ENCODE results near the gene MROH9. TPM values are rescaled to one million over a fixed set of nuclear protein-coding genes. Genes with fewer than 3 reads are reported as not detected.

MROH9 gene
- total and polyA plus RNA-seq, 2 of the 13 experiments (the other 11 are each of a cell fraction or from before 2014, with no cell fraction given) = not detected

DNA sequence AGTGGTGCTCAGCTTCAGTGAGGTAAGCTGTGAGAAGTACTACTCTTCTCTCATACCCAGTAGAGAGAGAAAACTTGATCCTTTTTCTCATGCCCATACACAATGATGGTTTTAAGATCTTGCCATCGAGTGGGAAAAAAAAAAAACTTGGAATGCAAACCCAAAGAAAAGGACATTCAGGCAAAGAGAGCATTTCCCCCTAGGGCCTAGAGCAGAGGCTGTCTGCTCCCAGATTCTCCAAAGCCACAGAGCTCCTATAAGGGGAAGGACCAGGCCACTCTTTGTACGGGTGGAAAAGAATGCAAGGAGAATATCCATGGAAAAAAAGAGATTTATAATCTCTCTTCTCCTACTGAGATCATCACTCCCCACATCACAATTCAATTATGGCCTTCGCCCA, 34.9 kb downstream of the MROH9 start (continued):
- TF ChIP-seq, protein P1, sequence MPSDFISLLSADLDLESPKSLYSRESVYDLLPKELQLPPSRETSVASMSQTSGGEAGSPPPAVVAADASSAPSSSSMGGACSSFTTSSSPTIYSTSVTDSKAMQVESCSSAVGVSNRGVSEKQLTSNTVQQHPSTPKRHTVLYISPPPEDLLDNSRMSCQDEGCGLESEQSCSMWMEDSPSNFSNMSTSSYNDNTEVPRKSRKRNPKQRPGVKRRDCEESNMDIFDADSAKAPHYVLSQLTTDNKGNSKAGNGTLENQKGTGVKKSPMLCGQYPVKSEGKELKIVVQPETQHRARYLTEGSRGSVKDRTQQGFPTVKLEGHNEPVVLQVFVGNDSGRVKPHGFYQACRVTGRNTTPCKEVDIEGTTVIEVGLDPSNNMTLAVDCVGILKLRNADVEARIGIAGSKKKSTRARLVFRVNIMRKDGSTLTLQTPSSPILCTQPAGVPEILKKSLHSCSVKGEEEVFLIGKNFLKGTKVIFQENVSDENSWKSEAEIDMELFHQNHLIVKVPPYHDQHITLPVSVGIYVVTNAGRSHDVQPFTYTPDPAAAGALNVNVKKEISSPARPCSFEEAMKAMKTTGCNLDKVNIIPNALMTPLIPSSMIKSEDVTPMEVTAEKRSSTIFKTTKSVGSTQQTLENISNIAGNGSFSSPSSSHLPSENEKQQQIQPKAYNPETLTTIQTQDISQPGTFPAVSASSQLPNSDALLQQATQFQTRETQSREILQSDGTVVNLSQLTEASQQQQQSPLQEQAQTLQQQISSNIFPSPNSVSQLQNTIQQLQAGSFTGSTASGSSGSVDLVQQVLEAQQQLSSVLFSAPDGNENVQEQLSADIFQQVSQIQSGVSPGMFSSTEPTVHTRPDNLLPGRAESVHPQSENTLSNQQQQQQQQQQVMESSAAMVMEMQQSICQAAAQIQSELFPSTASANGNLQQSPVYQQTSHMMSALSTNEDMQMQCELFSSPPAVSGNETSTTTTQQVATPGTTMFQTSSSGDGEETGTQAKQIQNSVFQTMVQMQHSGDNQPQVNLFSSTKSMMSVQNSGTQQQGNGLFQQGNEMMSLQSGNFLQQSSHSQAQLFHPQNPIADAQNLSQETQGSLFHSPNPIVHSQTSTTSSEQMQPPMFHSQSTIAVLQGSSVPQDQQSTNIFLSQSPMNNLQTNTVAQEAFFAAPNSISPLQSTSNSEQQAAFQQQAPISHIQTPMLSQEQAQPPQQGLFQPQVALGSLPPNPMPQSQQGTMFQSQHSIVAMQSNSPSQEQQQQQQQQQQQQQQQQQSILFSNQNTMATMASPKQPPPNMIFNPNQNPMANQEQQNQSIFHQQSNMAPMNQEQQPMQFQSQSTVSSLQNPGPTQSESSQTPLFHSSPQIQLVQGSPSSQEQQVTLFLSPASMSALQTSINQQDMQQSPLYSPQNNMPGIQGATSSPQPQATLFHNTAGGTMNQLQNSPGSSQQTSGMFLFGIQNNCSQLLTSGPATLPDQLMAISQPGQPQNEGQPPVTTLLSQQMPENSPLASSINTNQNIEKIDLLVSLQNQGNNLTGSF (CRISPR knock-in tag; IDR thresholded peaks at IDR 0.05) = no peak
- no peak for TF ChIP-seq FOXA3 (CRISPR knock-in tag; IDR thresholded peaks at IDR 0.05)
- no peak for TF ChIP-seq RBM22 (optimal IDR thresholded peaks at IDR 0.05; ENCODE audit: low read length)
- TF ChIP-seq, protein P2, sequence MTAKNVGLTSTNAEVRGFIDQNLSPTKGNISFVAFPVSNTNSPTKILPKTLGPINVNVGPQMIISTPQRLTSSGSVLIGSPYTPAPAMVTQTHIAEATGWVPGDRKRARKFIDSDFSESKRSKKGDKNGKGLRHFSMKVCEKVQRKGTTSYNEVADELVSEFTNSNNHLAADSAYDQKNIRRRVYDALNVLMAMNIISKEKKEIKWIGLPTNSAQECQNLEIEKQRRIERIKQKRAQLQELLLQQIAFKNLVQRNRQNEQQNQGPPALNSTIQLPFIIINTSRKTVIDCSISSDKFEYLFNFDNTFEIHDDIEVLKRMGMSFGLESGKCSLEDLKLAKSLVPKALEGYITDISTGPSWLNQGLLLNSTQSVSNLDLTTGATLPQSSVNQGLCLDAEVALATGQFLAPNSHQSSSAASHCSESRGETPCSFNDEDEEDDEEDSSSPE (CRISPR knock-in tag; IDR thresholded peaks at IDR 0.05) = no peak

GRCh38 chr1:170978371-170978910, 43.1 kb downstream of the MROH9 start:
- H3K4me3 ChIP-seq (replicated peaks in 1 of 3; ENCODE audit: insufficient read depth in 1 of 3, low read depth in 2 of 3, low read length in 3 of 3) = no peak overlapping the region
- no TSS peak for BruUV-seq (replicated peaks)
- H3K9me3 ChIP-seq (ENCODE audit: low read length) = no peaks in the 10 kb centered on the region; the same call in 1 of the 2 replicates
- H3K79me2 ChIP-seq (ENCODE audit: insufficient read depth, low read length) = no peaks in the 10 kb centered on the region
- POLR2A ChIA-PET = no interaction called here
- in situ Hi-C loops (cut with HindIII; ENCODE audit: extremely low pct_ligation_motif_present, low pct_unique_long_range_greater_than_20kb) = no loop called here
- DNase-seq (ENCODE audit: low spot score) = no peak
- H4K20me1 ChIP-seq (ENCODE audit: insufficient read depth, low read length) = no peaks in the 10 kb centered on the region
- H2AFZ ChIP-seq (ENCODE audit: low read length) = no peak overlapping the region
- no peaks in the 10 kb centered on the region for H3K27me3 ChIP-seq (ENCODE audit: control insufficient read depth in 1 of 2, insufficient read depth in 2 of 2, low read length in 2 of 2)
- H3K27ac ChIP-seq (ENCODE audit: extremely low read length, insufficient read depth, low read length) = no peak overlapping the region
- intact Hi-C loops (cut with micrococcal nuclease; ENCODE audit: unreplicated experiment) = no loop called here
- FAIRE-seq = no peak
- H3K4me2 ChIP-seq (ENCODE audit: low read depth, low read length) = no peak overlapping the region
- ATAC-seq = no peak
- no peaks in the 10 kb centered on the region for H3K36me3 ChIP-seq (replicated peaks in 1 of 2; ENCODE audit: control insufficient read depth in 1 of 2, insufficient read depth in 2 of 2, low read length in 2 of 2)
- H3K4me1 ChIP-seq (ENCODE audit: insufficient read depth, low read length) = no peaks in the 10 kb centered on the region
- 42% methylated on average over 2 of the region's 2 CpGs for WGBS (ENCODE audit: low lambda C conversion rate)
- CTCF ChIA-PET (ENCODE audit: low intra/inter-chr PET ratio, low total read pairs) = no interaction called here
- no peak overlapping the region for H3K9ac ChIP-seq (ENCODE audit: insufficient read depth, low read depth, low read length)
- TF ChIP-seq CBX1 (IDR thresholded peaks at IDR 0.05; ENCODE audit: low read depth) (no peak), ZNF503 (CRISPR knock-in tag; IDR thresholded peaks at IDR 0.05) (no peak), ONECUT2 (CRISPR knock-in tag; IDR thresholded peaks at IDR 0.05) (no peak), CHCHD3 (CRISPR knock-in tag; IDR thresholded peaks at IDR 0.05) (no peak), USF2 (IDR thresholded peaks at IDR 0.05; ENCODE audit: low read depth, low read length) (no peak), USF2 (CRISPR knock-in tag; IDR thresholded peaks at IDR 0.05; ENCODE audit: borderline replicate concordance) (no peak), FOSL2 (CRISPR knock-in tag; IDR thresholded peaks at IDR 0.05) (no peak), HHEX (CRISPR knock-in tag; IDR thresholded peaks at IDR 0.05) (no peak)
